Parathyroid adenoma (tissue), 2 donors: ENCODE measurements around the gene NFILZ.
"Not testable (repeated sequence)": the region's sequence is repeated elsewhere in the genome, so short reads cannot be mapped to it uniquely, and the experiment has no call there.

Source experiments
- H2AFZ ChIP-seq: fragments of 300-600 bp; sonication (generic); one replicate; pipeline ENCODE4 v1.7.0; 2017; ENCODE audit warnings: antibody characterized with exemption, mild to moderate bottlenecking
- H3K27ac ChIP-seq: fragments of 300-600 bp; sonication (generic); one replicate; pipeline ENCODE4 v1.7.0; 2017
- H3K27me3 ChIP-seq: fragments of 300-600 bp; sonication (generic); one replicate; pipeline ENCODE4 v1.7.0; 2017; ENCODE audit warnings: low read length; ENCODE audit not compliant: control insufficient read depth, insufficient read depth
- H3K36me3 ChIP-seq: fragments of 300-600 bp; sonication (generic); one replicate; pipeline ENCODE4 v1.7.0; 2017; ENCODE audit warnings: low read length; ENCODE audit not compliant: control insufficient read depth, insufficient read depth
- H3K4me1 ChIP-seq: fragments of 300-600 bp; sonication (generic); one replicate; pipeline ENCODE4 v1.7.0; 2017; ENCODE audit warnings: control low read depth
- H3K4me2 ChIP-seq: fragments of 300-600 bp; sonication (generic); one replicate; pipeline ENCODE4 v1.7.0; 2017; ENCODE audit warnings: low read length
- H3K4me3 ChIP-seq: fragments of 300-600 bp; sonication (generic); one replicate; pipeline ENCODE4 v1.7.0; 2017; ENCODE audit warnings: low read depth, low read length
- H3K79me2 ChIP-seq: fragments of 300-600 bp; sonication (generic); one replicate; pipeline ENCODE4 v1.7.0; 2017; ENCODE audit warnings: control low read depth
- H3K9ac ChIP-seq: fragments of 300-600 bp; sonication (generic); one replicate; pipeline ENCODE4 v1.7.0; 2017; ENCODE audit warnings: mild to moderate bottlenecking
- H3K9me3 ChIP-seq: fragments of 300-600 bp; sonication (generic); one replicate; pipeline ENCODE4 v1.7.0; 2017; ENCODE audit warnings: low read length; ENCODE audit not compliant: control insufficient read depth
- TF ChIP-seq, protein P1 (sequence below): fragments of 300-600 bp; sonication (generic); IDR thresholded peaks from one replicate; pipeline ENCODE4 v1.7.0; 2017; ENCODE audit warnings: antibody characterized with exemption, mild to moderate bottlenecking
- donor health status: primary hyperparathyroidism.

Gene NFILZ

DNA sequence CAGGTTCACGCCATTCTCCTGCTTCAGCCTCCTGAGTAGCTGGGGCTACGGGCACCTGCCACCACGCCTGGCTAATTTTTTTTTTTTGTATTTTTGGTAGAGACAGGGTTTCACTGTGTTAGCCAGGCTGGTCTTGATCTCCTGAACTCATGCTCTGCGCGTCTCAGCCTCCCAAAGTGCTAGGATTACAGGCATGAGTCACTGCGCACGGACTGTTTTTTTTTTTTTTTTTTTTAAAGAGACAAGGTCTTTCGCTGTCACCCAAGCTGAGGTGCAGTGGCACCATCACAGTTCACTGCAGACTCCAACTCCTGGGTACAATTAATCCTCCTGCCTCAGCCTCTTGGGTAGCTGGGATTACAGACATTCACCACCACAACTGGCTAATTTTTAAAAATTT, 11.7 kb upstream of the NFILZ start:
- H3K27ac ChIP-seq = no peak overlapping the region
- H3K9me3 ChIP-seq = no peaks in the 10 kb centered on the region
- no peak overlapping the region for H2AFZ ChIP-seq
- H3K27me3 ChIP-seq = no peaks in the 10 kb centered on the region
- no peaks in the 10 kb centered on the region for H3K79me2 ChIP-seq
- no peaks in the 10 kb centered on the region for H3K36me3 ChIP-seq
- no peak overlapping the region for H3K4me2 ChIP-seq
- no peaks in the 10 kb centered on the region for H3K4me1 ChIP-seq
- TF ChIP-seq, protein P1, sequence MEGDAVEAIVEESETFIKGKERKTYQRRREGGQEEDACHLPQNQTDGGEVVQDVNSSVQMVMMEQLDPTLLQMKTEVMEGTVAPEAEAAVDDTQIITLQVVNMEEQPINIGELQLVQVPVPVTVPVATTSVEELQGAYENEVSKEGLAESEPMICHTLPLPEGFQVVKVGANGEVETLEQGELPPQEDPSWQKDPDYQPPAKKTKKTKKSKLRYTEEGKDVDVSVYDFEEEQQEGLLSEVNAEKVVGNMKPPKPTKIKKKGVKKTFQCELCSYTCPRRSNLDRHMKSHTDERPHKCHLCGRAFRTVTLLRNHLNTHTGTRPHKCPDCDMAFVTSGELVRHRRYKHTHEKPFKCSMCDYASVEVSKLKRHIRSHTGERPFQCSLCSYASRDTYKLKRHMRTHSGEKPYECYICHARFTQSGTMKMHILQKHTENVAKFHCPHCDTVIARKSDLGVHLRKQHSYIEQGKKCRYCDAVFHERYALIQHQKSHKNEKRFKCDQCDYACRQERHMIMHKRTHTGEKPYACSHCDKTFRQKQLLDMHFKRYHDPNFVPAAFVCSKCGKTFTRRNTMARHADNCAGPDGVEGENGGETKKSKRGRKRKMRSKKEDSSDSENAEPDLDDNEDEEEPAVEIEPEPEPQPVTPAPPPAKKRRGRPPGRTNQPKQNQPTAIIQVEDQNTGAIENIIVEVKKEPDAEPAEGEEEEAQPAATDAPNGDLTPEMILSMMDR = no peak
- H3K9ac ChIP-seq = no peak overlapping the region
- no peak overlapping the region for H3K4me3 ChIP-seq

DNA sequence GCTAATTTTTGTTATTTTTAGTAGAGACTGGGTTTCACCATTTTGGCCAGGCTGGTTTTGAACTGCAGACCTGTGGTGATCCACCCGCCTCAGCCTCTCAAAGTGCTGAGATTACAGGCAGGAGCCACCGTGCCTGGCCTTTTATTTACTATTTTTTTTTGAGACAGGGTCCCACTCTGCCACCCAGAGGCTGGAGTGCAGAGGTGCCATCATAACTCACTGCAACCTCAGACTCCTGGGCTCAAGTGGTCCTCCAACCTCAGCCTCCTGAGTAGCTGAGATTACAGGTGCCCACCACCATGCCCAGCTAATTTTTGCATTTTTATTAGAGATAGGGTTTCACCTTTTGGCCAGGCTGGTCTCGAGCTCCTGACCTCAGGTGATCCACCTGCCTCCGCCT, 7.5 kb upstream of the NFILZ start:
- H3K79me2 ChIP-seq, H2AFZ ChIP-seq, H3K4me1 ChIP-seq, H3K4me2 ChIP-seq, H3K9me3 ChIP-seq, H3K9ac ChIP-seq, H3K27ac ChIP-seq, H3K36me3 ChIP-seq, H3K4me3 ChIP-seq, H3K27me3 ChIP-seq: not testable (repeated sequence)

DNA sequence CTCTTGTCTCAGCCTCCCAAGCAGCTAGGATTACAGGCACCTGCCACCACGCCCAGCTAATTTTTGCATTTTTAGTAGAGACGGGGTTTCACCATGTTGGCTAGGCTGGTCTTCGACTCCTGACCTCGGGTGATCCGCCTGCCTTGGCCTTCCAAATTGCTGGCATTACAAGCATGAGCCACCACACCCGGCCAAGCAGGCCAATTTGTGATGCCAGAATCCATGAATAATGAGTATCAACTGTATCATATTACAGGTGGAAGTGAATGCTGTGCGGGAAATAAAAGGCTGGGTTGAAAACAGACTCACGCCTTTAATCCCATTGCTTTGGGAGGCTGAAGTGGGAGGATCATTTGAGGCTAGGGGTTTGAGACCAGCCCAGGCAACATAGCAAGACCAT, 3.6 kb upstream of the NFILZ start:
- H3K79me2 ChIP-seq = no peaks in the 10 kb centered on the region
- no peak overlapping the region for H2AFZ ChIP-seq
- TF ChIP-seq, protein P1 = no peak
- H3K9me3 ChIP-seq = no peaks in the 10 kb centered on the region
- H3K27me3 ChIP-seq = no peaks in the 10 kb centered on the region
- H3K4me2 ChIP-seq = no peak overlapping the region
- H3K36me3 ChIP-seq = no peaks in the 10 kb centered on the region
- H3K4me3 ChIP-seq = no peak overlapping the region
- H3K9ac ChIP-seq = no peak overlapping the region
- H3K4me1 ChIP-seq = no peaks in the 10 kb centered on the region
- H3K27ac ChIP-seq = no peak overlapping the region

DNA sequence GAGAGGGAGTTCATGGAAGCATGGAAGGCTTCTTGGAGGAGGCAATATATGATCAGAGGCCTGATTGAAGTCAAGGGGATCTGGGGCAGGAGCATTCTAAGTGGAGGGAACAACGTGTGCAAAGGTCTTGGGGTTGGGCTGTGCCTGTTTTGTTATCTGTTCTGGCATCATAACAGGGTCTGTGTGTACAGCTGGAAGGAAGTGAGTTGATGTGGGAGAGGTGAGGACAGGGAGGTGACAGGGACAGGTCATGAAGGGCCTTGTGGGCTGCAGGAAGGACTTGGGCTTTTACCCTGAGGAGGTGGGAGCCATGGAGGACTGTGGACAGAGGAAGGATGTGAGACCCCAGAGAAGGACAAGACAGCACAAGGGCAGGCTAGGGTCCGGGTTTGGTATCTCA, 1.2 kb upstream of the NFILZ start:
- no peak overlapping the region for H3K27ac ChIP-seq
- no peaks in the 10 kb centered on the region for H3K4me1 ChIP-seq
- no peak overlapping the region for H3K4me2 ChIP-seq
- no peak overlapping the region for H3K4me3 ChIP-seq
- TF ChIP-seq, protein P1 = no peak
- H2AFZ ChIP-seq = no peak overlapping the region
- no peaks in the 10 kb centered on the region for H3K9me3 ChIP-seq
- H3K36me3 ChIP-seq = no peaks in the 10 kb centered on the region
- no peaks in the 10 kb centered on the region for H3K79me2 ChIP-seq
- H3K9ac ChIP-seq = no peak overlapping the region
- H3K27me3 ChIP-seq = no peaks in the 10 kb centered on the region

DNA sequence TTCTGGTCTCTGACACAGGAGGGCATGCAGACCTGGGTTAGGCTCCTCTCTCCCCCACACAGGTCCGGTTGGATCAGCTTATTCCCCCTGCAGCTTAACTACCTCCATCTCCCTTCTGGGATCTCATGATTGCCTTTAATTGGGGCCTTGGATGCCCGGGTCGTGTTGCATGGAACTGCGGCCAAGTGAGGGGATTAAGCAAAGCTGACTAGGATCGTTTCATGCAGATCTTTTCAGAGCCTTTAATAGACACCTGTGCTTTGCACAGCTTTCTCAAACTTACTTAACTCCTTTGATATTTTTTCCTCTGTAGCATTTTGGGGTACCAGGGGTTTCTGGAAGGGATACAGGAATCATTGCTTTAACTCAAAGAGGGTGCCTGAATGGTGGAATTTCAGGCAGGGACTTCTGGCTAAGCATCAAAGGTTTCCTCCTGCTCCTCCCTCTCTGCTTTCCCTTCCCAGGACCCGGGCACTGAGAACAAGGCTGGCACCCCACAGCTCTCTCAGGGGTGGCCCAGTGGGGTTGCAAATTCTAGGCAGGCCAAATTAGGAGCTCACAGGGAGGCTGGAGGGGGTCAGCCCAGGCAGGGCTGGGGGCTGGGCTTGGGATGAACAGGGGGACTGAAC, 477 bp downstream of the NFILZ start:
- Histone ChIP-seq H3K9me3 (no peaks in the 10 kb centered on the region), H3K4me1 (no peaks in the 10 kb centered on the region), H3K9ac (no peak overlapping the region), H3K79me2 (no peaks in the 10 kb centered on the region), H3K27me3 (no peaks in the 10 kb centered on the region), H3K27ac (no peak overlapping the region), H2AFZ (no peak overlapping the region), H3K4me3 (no peak overlapping the region), H3K36me3 (no peaks in the 10 kb centered on the region), H3K4me2 (no peak overlapping the region)
- TF ChIP-seq, protein P1 = no peak
